HG02970 (cell line): ENCODE results near the gene GDPD1.
"Not testable (repeated sequence)": the region's sequence is repeated elsewhere in the genome, so short reads cannot be mapped to it uniquely, and the experiment has no call there.

Source experiments
- ATAC-seq: cut with Tn5 transposase; IDR thresholded peaks from one replicate; pipeline ENCODE4 v1.9.1; 2021; ENCODE audit warnings: mild to moderate bottlenecking, moderate library complexity, moderate number of reproducible peaks; ENCODE audit not compliant: unreplicated experiment, low FRiP score

GDPD1 gene

DNA sequence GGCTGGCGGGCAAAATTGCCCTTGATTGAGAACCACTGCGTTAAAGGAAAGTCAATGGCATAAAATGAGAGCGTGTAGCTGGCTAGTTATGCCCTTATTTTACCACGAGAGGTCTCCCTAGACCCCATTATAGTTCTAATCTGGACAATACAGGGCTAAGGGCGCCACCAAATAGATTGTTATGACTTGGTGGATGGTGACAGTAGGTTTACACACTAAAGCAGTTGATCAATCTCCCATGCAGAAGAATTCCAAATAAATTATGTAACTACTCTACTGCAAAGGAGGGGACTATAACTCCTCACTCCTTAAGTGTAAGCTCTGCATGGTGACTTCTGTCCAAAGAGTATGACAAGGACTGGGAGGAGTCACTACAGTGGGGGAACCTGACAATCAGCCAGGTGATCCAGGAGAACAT, 90.7 kb downstream of the GDPD1 start:
- no peak for ATAC-seq

- not testable (repeated sequence) for ATAC-seq
These were observed 91.2 kb downstream of the GDPD1 start for GRCh38 chr17:59311521-59311920.

DNA sequence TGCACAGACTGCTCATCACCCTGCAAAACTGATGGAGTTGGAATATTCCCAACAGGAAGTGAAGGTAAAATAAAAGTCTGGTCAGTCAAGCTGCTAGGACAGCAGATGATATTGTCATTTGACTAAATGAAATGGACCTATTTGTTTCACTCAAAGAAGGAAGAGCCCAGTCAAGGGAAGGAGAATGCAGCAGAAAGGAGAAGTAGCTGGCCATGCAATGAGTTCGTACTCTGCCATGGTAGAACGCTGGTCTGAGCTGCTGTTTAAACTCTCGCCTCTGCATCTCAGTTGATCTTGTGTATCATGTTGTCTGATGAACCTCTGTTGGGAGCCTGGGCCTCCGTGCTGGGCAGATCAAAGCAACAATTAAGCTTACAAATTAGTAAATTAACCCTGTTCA, 95.6 kb downstream of the GDPD1 start:
- ATAC-seq, result no peak
